HEK293 (cell line): Measurements from ENCODE around the gene FSCN2.

Experiments used
- CTCF ChIP-seq: fragments of 450-650 bp; formaldehyde crosslinking; IDR thresholded peaks from 2 replicates; pipeline ENCODE4 v1.5.1; 2016; ENCODE audit warnings: missing biosample characterization, missing genetic modification characterization
- GFI1B ChIP-seq: fragments of 450-650 bp; formaldehyde crosslinking; IDR thresholded peaks from 2 replicates; pipeline ENCODE4 v1.5.1; 2016; ENCODE audit warnings: missing biosample characterization, missing genetic modification characterization
- KLF16 ChIP-seq: fragments of 450-650 bp; formaldehyde crosslinking; IDR thresholded peaks from 2 replicates; pipeline ENCODE4 v1.5.1; 2017; ENCODE audit warnings: missing biosample characterization, missing genetic modification characterization
- SP2 ChIP-seq: fragments of 450-650 bp; formaldehyde crosslinking; IDR thresholded peaks from 2 replicates; pipeline ENCODE4 v1.5.1; 2016; ENCODE audit warnings: missing biosample characterization, missing genetic modification characterization
- ZNF274 ChIP-seq, 2 experiments: fragments of 200-500 bp in 1 of 2; fragments of 450-650 bp in 1 of 2; sonication (Bioruptor generic) in 1 of 2; formaldehyde crosslinking in 1 of 2; IDR thresholded peaks; 2 replicates each; pipeline versions ENCODE4 v1.5.1 to v1.6.1; 2014 to 2016; ENCODE audit warnings: borderline replicate concordance in 1 of 2, inconsistent platforms in 1 of 2, low read length in 1 of 2, missing biosample characterization in 1 of 2, missing genetic modification characterization in 1 of 2
- ZNF501 ChIP-seq: fragments of 450-650 bp; formaldehyde crosslinking; IDR thresholded peaks from 2 replicates; pipeline ENCODE4 v1.5.1; 2016; ENCODE audit warnings: missing biosample characterization, missing genetic modification characterization
- ZNF549 ChIP-seq: fragments of 450-650 bp; IDR thresholded peaks from 2 replicates; pipeline ENCODE4 v1.5.1; 2018; ENCODE audit warnings: missing biosample characterization, missing genetic modification characterization, mild to moderate bottlenecking, inconsistent platforms, moderate library complexity

GRCh38 chr17:81488276-81488860 is 39.8 kb upstream of the FSCN2 start:
- TF ChIP-seq GFI1B (tag by site-specific recombination) (no peak), CTCF (tag by site-specific recombination) (peak; percentile 8; the same call in 1 of the 2 replicates), ZNF549 (tag by site-specific recombination) (no peak), ZNF274 (IDR thresholded peaks at IDR 0.05; ENCODE audit: low read length) (no peak), ZNF274 (tag by site-specific recombination; IDR thresholded peaks at IDR 0.05; ENCODE audit: borderline replicate concordance) (no peak), ZNF501 (tag by site-specific recombination) (no peak), KLF16 (no peak), SP2 (no peak)
